Activated CD8-positive, alpha-beta T cell treated with anti-CD3 and anti-CD28 coated beads for 36 hours (primary cell): ENCODE measurements around the gene CADPS. TPM values are rescaled to one million over a fixed set of nuclear protein-coding genes. Genes with fewer than 3 reads are reported as not detected.

Experiments used
- ATAC-seq: fragments of 200-7000 bp; cut with Tn5 transposase; one replicate; pipeline ENCODE4 v1.10.0; 2021; ENCODE audit warnings: mild to moderate bottlenecking, moderate library complexity
- CTCF ChIA-PET: fragments of 350-600 bp; sonication (Branson Sonifier 250); formaldehyde crosslinking; loops from one replicate; lab custom pipeline; 2021; ENCODE audit warnings: antibody characterized with exemption; lab: Charles Lee
- POLR2A ChIA-PET: fragments of 350-600 bp; sonication (Branson Sonifier 250); formaldehyde crosslinking; loops from one replicate; lab custom pipeline; 2021; ENCODE audit warnings: antibody characterized with exemption; lab: Charles Lee
- DNase-seq: peaks from one replicate; pipeline ENCODE4 v3.0.0-alpha.2; 2020
- H3K27ac Mint-ChIP-seq: one replicate; pipeline ENCODE4 v1.8.0; 2021; ENCODE audit warnings: mild to moderate bottlenecking, mixed read lengths
- H3K27me3 Mint-ChIP-seq: one replicate; pipeline ENCODE4 v1.8.0; 2021; ENCODE audit warnings: mixed read lengths
- H3K36me3 Mint-ChIP-seq: one replicate; pipeline ENCODE4 v1.8.0; 2021; ENCODE audit warnings: low read depth, mixed read lengths
- H3K4me1 Mint-ChIP-seq: one replicate; pipeline ENCODE4 v1.8.0; 2021; ENCODE audit warnings: low read depth, mixed read lengths
- H3K4me3 Mint-ChIP-seq: one replicate; pipeline ENCODE4 v1.8.0; 2021; ENCODE audit warnings: mild to moderate bottlenecking, moderate library complexity, mixed read lengths
- H3K9me3 Mint-ChIP-seq: one replicate; pipeline ENCODE4 v1.8.0; 2021; ENCODE audit warnings: mixed read lengths
- intact Hi-C: fragments of 100-400 bp; cut with micrococcal nuclease; formaldehyde crosslinking; loops from one replicate; pipeline ENCODE4 v1.10.0; 2022
- total RNA-seq, 2 experiments: library from RNA; stranded (reverse); gene quantifications; one replicate each; pipeline ENCODE4 v1.2.3, GENCODE V29; 2021
- TF ChIP-seq, protein P1 (sequence below): fragments of 200-600 bp; IDR thresholded peaks from one replicate; pipeline ENCODE4 v1.8.0; 2022; ENCODE audit warnings: antibody characterized with exemption, mild to moderate bottlenecking

CADPS gene
- total RNA-seq, 2 experiments from 2014 or later, result not detected

GRCh38 chr3:62548528-62549205 is 326.5 kb downstream of the CADPS start:
- ChIA-PET CTCF (no interaction called here), POLR2A (no interaction called here)
- intact Hi-C loops, result no loop called here
- no peaks in the 10 kb centered on the region for H3K4me1 Mint-ChIP-seq
- no peak for ATAC-seq
- H3K27me3 Mint-ChIP-seq, result peaks cover 15% of the 10 kb centered on the region
- no peak overlapping the region for H3K27ac Mint-ChIP-seq
- no peaks in the 10 kb centered on the region for H3K9me3 Mint-ChIP-seq
- no peak for DNase-seq
- TF ChIP-seq, protein P1, sequence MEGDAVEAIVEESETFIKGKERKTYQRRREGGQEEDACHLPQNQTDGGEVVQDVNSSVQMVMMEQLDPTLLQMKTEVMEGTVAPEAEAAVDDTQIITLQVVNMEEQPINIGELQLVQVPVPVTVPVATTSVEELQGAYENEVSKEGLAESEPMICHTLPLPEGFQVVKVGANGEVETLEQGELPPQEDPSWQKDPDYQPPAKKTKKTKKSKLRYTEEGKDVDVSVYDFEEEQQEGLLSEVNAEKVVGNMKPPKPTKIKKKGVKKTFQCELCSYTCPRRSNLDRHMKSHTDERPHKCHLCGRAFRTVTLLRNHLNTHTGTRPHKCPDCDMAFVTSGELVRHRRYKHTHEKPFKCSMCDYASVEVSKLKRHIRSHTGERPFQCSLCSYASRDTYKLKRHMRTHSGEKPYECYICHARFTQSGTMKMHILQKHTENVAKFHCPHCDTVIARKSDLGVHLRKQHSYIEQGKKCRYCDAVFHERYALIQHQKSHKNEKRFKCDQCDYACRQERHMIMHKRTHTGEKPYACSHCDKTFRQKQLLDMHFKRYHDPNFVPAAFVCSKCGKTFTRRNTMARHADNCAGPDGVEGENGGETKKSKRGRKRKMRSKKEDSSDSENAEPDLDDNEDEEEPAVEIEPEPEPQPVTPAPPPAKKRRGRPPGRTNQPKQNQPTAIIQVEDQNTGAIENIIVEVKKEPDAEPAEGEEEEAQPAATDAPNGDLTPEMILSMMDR, result no peak
- no peaks in the 10 kb centered on the region for H3K36me3 Mint-ChIP-seq
- H3K4me3 Mint-ChIP-seq, result no peak overlapping the region

DNA sequence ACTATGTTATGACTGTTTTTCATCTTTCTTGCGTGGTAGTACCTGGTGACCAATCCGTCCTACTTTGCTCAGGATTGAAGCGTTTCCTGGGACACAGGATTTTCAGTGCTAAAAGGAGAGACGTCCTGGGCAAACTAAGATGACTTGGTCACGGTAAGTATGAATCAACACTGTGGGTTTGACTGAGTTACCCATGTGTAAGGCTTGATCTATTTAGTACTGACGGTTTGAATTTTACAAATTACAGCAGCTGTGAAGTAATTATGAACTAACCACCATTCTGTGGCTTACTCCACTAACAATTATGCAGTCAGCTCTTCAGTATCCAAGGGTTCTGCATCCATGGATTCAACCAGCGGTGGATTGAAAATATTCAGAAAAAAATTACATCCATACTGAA is 328.9 kb downstream of the CADPS start:
- no peaks in the 10 kb centered on the region for H3K4me1 Mint-ChIP-seq
- intact Hi-C loops, result no loop called here
- no peak overlapping the region for H3K27ac Mint-ChIP-seq
- TF ChIP-seq, protein P1, result no peak
- no peak overlapping the region for H3K4me3 Mint-ChIP-seq
- H3K36me3 Mint-ChIP-seq, result no peaks in the 10 kb centered on the region
- POLR2A ChIA-PET, result no interaction called here
- peaks cover 10% of the 10 kb centered on the region for H3K27me3 Mint-ChIP-seq
- CTCF ChIA-PET, result no interaction called here
- ATAC-seq (no peak), DNase-seq (no peak)
- no peaks in the 10 kb centered on the region for H3K9me3 Mint-ChIP-seq

GRCh38 chr3:62542185-62542584 is 333.0 kb downstream of the CADPS start:
- intact Hi-C loops, result no loop called here
- Mint-ChIP-seq H3K4me3 (no peak overlapping the region), H3K4me1 (no peaks in the 10 kb centered on the region), H3K36me3 (no peaks in the 10 kb centered on the region), H3K9me3 (no peaks in the 10 kb centered on the region), H3K27me3 (peaks cover 5% of the 10 kb centered on the region), H3K27ac (no peak overlapping the region)
- ATAC-seq, result no peak
- no peak for DNase-seq
- CTCF ChIA-PET, result interaction anchor here (0.8 kb wide), 1 partner anchor 10 kb away, joined by 3 read pairs; no protein-coding TSS in a partner anchor
- POLR2A ChIA-PET, result no interaction called here
- TF ChIP-seq, protein P1, result no peak

- no peaks in the 10 kb centered on the region for H3K4me1 Mint-ChIP-seq
- no peaks in the 10 kb centered on the region for H3K36me3 Mint-ChIP-seq
- ChIA-PET POLR2A (no interaction called here), CTCF (interaction anchor here (1.2 kb wide), 1 partner anchor 14 kb away, joined by 3 read pairs; no protein-coding TSS in a partner anchor)
- peaks cover 6% of the 10 kb centered on the region for H3K27me3 Mint-ChIP-seq
- ATAC-seq (no peak), DNase-seq (no peak)
- H3K4me3 Mint-ChIP-seq, result no peak overlapping the region
- intact Hi-C loops, result no loop called here
- TF ChIP-seq, protein P1, result no peak
- H3K9me3 Mint-ChIP-seq, result no peaks in the 10 kb centered on the region
- H3K27ac Mint-ChIP-seq, result no peak overlapping the region
Measured at GRCh38 chr3:62539762-62540161, 335.5 kb downstream of the CADPS start.

GRCh38 chr3:62538691-62539356 is 336.4 kb downstream of the CADPS start:
- no peak overlapping the region for H3K4me3 Mint-ChIP-seq

More at GRCh38 chr3:62538691-62539356, 336.4 kb downstream of the CADPS start:
- CTCF ChIA-PET, result interaction anchor here (1.2 kb wide), 1 partner anchor 14 kb away, joined by 3 read pairs; no protein-coding TSS in a partner anchor
- Mint-ChIP-seq H3K9me3 (no peaks in the 10 kb centered on the region), H3K27me3 (peaks cover 6% of the 10 kb centered on the region), H3K36me3 (no peaks in the 10 kb centered on the region), H3K4me1 (no peaks in the 10 kb centered on the region), H3K27ac (no peak overlapping the region)
- DNase-seq, result no peak
- intact Hi-C loops, result no loop called here
- no peak for ATAC-seq
- POLR2A ChIA-PET, result no interaction called here
- TF ChIP-seq, protein P1, result no peak
